ENCODE data around the gene ERGIC3.

DNA sequence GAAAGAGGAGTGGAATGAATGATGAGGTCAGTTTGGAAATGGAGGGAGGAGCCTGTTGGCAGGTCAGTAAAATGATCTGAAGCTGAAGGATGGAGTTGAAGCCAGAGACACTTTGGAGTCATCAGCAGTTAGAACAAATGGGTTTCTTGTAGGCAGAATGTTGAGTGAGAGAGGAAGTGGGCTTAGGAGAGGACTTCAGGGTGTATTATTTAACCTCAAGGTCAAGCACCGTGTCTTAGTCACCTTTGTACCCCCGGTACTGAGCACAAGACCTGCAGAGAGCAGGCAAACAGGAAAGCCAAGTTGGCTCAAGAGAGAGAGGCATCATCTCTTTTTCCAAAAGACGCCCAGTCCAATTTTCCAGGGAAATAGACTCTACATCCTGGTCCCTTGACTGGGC, 35.7 kb upstream of the ERGIC3 start:
- TF ChIP-seq, protein P1, sequence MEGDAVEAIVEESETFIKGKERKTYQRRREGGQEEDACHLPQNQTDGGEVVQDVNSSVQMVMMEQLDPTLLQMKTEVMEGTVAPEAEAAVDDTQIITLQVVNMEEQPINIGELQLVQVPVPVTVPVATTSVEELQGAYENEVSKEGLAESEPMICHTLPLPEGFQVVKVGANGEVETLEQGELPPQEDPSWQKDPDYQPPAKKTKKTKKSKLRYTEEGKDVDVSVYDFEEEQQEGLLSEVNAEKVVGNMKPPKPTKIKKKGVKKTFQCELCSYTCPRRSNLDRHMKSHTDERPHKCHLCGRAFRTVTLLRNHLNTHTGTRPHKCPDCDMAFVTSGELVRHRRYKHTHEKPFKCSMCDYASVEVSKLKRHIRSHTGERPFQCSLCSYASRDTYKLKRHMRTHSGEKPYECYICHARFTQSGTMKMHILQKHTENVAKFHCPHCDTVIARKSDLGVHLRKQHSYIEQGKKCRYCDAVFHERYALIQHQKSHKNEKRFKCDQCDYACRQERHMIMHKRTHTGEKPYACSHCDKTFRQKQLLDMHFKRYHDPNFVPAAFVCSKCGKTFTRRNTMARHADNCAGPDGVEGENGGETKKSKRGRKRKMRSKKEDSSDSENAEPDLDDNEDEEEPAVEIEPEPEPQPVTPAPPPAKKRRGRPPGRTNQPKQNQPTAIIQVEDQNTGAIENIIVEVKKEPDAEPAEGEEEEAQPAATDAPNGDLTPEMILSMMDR (IDR thresholded peaks at IDR 0.05; ENCODE audit: poor library complexity), result no peak
- no peak for TF ChIP-seq EZH2phosphoT487 (IDR thresholded peaks at IDR 0.05; ENCODE audit: low read depth, severe bottlenecking, unreplicated experiment)
- TF ChIP-seq EZH2 (IDR thresholded peaks at IDR 0.05; ENCODE audit: borderline replicate concordance), result no peak

Measured in hepatocyte (in vitro differentiated cells).